DOHH2 (cell line): ENCODE measurements around the gene ZNF469.

Source experiments
- H3F3A ChIP-seq: fragments of 200-600 bp; sonication (generic), shearing (Covaris generic); 2 replicates; pipeline ENCODE4 v1.6.0; 2016; ENCODE audit warnings: antibody characterized with exemption, mild to moderate bottlenecking; ENCODE audit not compliant: control insufficient read depth, insufficient read depth
- H3K27ac ChIP-seq: fragments of 200-600 bp; sonication (generic); 2 replicates; pipeline ENCODE4 v1.5.1; 2014; ENCODE audit warnings: low read depth, mild to moderate bottlenecking, low read length, moderate library complexity
- H3K27me3 ChIP-seq: fragments of 200-600 bp; sonication (generic); 2 replicates; pipeline ENCODE4 v1.6.1; 2014; ENCODE audit warnings: mild to moderate bottlenecking, low read length, mixed read lengths; ENCODE audit not compliant: control insufficient read depth
- H3K36me3 ChIP-seq: fragments of 200-600 bp; sonication (generic); 2 replicates; pipeline ENCODE4 v1.6.1; 2014; ENCODE audit warnings: mild to moderate bottlenecking, low read length, moderate library complexity, mixed read lengths; ENCODE audit not compliant: control insufficient read depth
- H3K4me1 ChIP-seq: fragments of 200-600 bp; sonication (generic); 2 replicates; pipeline ENCODE4 v1.6.1; 2014; ENCODE audit warnings: mild to moderate bottlenecking, low read length, mixed read lengths; ENCODE audit not compliant: control insufficient read depth
- H3K4me2 ChIP-seq: fragments of 200-600 bp; sonication (generic); 2 replicates; pipeline ENCODE4 v1.6.0; 2014; ENCODE audit warnings: mild to moderate bottlenecking, low read length, moderate library complexity
- H3K4me3 ChIP-seq: fragments of 200-600 bp; sonication (generic); 2 replicates; pipeline ENCODE4 v1.5.1; 2014; ENCODE audit warnings: mild to moderate bottlenecking, low read length, mixed read lengths
- H3K79me2 ChIP-seq: fragments of 200-600 bp; sonication (generic); 2 replicates; pipeline ENCODE4 v1.6.1; 2014; ENCODE audit warnings: mild to moderate bottlenecking, low read length, mixed read lengths; ENCODE audit not compliant: control insufficient read depth
- H3K9me2 ChIP-seq: fragments of 200-600 bp; sonication (generic); replicated peaks from 2 replicates; pipeline ENCODE4 v1.6.1; 2014; ENCODE audit warnings: mild to moderate bottlenecking, low read length, mixed read lengths; ENCODE audit not compliant: control insufficient read depth
- H3K9me3 ChIP-seq: fragments of 200-600 bp; sonication (generic); 2 replicates; pipeline ENCODE4 v1.6.1; 2014; ENCODE audit warnings: antibody characterized with exemption, low read length, mixed read lengths; ENCODE audit not compliant: control insufficient read depth, insufficient read depth
- H4K20me1 ChIP-seq: fragments of 200-600 bp; sonication (generic); 2 replicates; pipeline ENCODE4 v1.6.0; 2014; ENCODE audit warnings: low read depth, mild to moderate bottlenecking, antibody characterized with exemption, low read length, moderate library complexity; ENCODE audit not compliant: control insufficient read depth, insufficient read depth
- EZH2phosphoT487 ChIP-seq: fragments of 200-600 bp; sonication (generic); IDR thresholded peaks from 2 replicates; pipeline ENCODE4 v1.6.1; 2017; ENCODE audit warnings: borderline replicate concordance, mild to moderate bottlenecking, antibody characterized with exemption, low read length, moderate library complexity, mixed read lengths
- TF ChIP-seq, protein P1 (sequence below): fragments of 200-600 bp; sonication (generic); IDR thresholded peaks from one replicate; pipeline ENCODE4 v1.5.1; 2014; ENCODE audit warnings: antibody characterized with exemption, mild to moderate bottlenecking, low read depth, low read length; ENCODE audit not compliant: poor library complexity, severe bottlenecking

The ZNF469 gene

DNA sequence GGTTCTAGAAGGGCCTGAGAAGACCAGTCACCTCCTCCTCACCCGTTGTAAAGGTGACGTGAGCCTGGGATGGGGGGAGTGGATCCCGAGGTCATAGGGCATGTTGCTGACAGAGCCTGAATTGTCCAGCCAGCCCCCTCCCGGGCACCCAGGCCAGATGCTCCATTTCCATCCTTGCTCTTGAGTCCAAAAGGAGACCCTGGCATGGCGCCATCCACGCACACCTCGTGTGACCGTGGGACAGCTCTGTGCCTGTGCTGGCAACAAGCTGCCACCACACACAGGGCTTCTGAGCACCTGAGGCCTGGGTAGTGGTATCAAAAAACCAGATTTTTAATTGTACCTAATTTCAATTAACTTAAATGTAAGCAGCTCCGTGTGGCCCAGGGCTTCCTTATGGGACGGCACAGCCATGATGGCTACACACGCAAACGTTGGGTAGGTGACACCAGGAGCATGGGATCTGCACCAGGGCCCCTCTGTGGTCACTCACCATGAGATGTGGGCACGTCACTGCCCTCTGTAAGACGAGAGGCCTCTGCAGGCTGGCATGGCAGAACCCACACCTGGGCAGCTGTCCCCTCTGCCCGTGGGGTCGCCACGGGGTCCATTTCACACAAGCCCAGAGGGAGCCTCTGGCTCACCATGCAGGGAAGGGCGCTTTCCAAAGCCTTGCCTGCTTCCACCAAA, 37.6 kb upstream of the ZNF469 start:
- Histone ChIP-seq H3K4me2 (no peak overlapping the region), H3F3A (no peaks in the 10 kb centered on the region), H3K27ac (no peak overlapping the region), H3K79me2 (no peaks in the 10 kb centered on the region), H3K9me3 (no peaks in the 10 kb centered on the region), H3K4me3 (no peak overlapping the region), H3K27me3 (no peaks in the 10 kb centered on the region), H3K36me3 (no peaks in the 10 kb centered on the region), H3K4me1 (peaks cover 12% of the 10 kb centered on the region), H4K20me1 (no peaks in the 10 kb centered on the region), H3K9me2 (no peaks in the 10 kb centered on the region)
- no peak for TF ChIP-seq EZH2phosphoT487
- TF ChIP-seq, protein P1, sequence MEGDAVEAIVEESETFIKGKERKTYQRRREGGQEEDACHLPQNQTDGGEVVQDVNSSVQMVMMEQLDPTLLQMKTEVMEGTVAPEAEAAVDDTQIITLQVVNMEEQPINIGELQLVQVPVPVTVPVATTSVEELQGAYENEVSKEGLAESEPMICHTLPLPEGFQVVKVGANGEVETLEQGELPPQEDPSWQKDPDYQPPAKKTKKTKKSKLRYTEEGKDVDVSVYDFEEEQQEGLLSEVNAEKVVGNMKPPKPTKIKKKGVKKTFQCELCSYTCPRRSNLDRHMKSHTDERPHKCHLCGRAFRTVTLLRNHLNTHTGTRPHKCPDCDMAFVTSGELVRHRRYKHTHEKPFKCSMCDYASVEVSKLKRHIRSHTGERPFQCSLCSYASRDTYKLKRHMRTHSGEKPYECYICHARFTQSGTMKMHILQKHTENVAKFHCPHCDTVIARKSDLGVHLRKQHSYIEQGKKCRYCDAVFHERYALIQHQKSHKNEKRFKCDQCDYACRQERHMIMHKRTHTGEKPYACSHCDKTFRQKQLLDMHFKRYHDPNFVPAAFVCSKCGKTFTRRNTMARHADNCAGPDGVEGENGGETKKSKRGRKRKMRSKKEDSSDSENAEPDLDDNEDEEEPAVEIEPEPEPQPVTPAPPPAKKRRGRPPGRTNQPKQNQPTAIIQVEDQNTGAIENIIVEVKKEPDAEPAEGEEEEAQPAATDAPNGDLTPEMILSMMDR, result no peak

DNA sequence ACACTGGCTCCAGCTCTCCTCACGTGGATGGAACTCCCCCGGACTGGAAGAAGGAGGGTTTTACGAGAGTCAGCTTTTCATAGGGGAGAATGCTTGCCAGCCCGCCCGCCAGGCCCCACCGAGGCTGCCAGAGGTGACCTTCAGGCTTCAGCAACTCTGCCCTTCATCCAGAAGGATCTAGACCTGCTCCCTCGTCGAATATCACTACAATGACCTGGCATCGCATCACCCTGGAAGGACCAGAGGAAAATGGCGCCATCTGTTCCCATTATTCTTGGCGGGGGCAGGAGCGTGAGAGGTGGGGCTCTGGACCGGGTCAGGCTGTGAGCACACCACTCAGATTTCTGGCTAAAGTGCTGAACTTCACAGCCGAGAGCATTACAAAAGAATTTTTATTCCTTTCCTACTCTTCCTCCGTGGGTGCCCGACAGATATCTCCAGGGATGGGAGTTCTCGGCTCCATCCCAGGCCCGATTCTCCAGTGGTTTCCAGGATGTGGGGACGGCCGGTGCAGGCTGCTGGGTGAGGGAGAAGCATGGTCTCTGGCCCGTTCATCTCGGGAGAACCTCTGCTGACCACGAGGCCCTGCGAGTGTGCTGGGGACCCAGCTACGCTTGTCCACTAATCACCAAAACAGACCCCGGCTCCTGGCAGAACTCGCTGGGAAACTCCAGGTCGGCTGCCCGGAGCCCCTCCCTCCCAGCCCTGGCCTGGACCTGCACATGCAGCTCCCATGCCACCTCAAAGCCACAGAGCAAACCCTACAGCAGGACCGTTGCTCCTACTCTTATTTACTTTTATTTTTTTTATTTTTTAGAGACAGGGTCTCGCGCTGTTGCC, 36.8 kb upstream of the ZNF469 start:
- no peak overlapping the region for H3K4me3 ChIP-seq
- no peaks in the 10 kb centered on the region for H3K36me3 ChIP-seq
- no peak for TF ChIP-seq EZH2phosphoT487
- TF ChIP-seq, protein P1, result no peak
- H3K4me2 ChIP-seq, result no peak overlapping the region
- H3K79me2 ChIP-seq, result no peaks in the 10 kb centered on the region
- peaks cover 12% of the 10 kb centered on the region for H3K4me1 ChIP-seq
- H3K27ac ChIP-seq, result no peak overlapping the region
- no peaks in the 10 kb centered on the region for H3F3A ChIP-seq
- no peaks in the 10 kb centered on the region for H4K20me1 ChIP-seq
- H3K9me3 ChIP-seq, result no peaks in the 10 kb centered on the region
- no peaks in the 10 kb centered on the region for H3K27me3 ChIP-seq
- H3K9me2 ChIP-seq, result no peaks in the 10 kb centered on the region

DNA sequence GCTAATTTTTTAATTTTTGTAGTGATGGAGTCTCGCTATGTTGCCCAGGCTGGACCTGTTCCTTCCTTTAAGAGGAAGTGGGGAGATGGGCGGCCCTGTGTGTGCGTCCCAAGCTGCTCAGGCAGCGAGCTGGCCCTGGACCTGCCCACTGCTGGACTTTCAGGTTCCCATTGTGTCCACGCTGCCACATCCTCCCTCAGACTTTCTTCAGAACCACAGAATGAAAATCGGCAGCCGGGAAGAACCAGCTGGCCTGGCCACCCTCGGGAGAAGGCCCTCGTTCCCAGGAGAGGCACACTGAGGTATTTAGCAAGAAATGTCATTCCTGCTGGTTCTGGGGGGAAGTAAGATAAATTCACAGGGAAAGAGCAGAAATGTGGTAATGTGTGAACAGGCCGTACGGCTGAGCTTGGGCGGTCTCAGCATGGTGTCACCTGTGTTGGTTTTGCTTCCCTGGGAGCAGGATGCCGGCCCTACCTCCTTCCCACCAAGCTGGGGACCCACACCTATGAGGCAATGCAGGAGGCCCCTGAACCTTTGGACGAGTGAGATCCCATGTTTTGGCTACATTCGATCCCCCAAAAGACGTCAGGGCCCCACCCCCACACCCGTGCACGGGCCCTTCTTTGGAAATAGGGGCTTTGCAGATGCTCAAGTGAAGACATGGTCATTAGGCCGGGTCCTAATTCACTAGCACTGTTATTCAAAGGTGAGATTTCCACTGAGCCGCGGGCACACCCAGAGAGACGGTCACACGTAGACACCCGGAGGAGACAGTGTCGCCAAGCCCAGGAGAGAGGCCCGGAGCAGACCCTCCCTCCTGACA, 35.9 kb upstream of the ZNF469 start:
- TF ChIP-seq, protein P1, result no peak
- no peaks in the 10 kb centered on the region for H3F3A ChIP-seq
- H3K9me3 ChIP-seq, result no peaks in the 10 kb centered on the region
- no peak overlapping the region for H3K4me3 ChIP-seq
- no peaks in the 10 kb centered on the region for H3K79me2 ChIP-seq
- no peak overlapping the region for H3K4me2 ChIP-seq
- no peaks in the 10 kb centered on the region for H3K9me2 ChIP-seq
- H4K20me1 ChIP-seq, result no peaks in the 10 kb centered on the region
- no peaks in the 10 kb centered on the region for H3K27me3 ChIP-seq
- no peak overlapping the region for H3K27ac ChIP-seq
- no peaks in the 10 kb centered on the region for H3K36me3 ChIP-seq
- peaks cover 12% of the 10 kb centered on the region for H3K4me1 ChIP-seq
